WTC11 (cell line): ENCODE measurements around the gene TMEM81.

Experiments used
- CREM ChIP-seq: sonication (generic); formaldehyde crosslinking; IDR thresholded peaks from 2 replicates; pipeline ENCODE4 v1.8.1; 2022; ENCODE audit warnings: mild to moderate bottlenecking, missing genetic modification reagents, moderate library complexity
- CTCF ChIP-seq: fragments of 200-600 bp; IDR thresholded peaks from 2 replicates; pipeline ENCODE4 v1.8.0; 2022; ENCODE audit warnings: antibody characterized with exemption
- ETV6 ChIP-seq: sonication (generic); formaldehyde crosslinking; IDR thresholded peaks from 2 replicates; pipeline ENCODE4 v1.8.1; 2022; ENCODE audit warnings: mild to moderate bottlenecking, missing genetic modification reagents
- FOXJ3 ChIP-seq: sonication (generic); formaldehyde crosslinking; IDR thresholded peaks from 2 replicates; pipeline ENCODE4 v1.9.0; 2021; ENCODE audit warnings: missing genetic modification reagents, mild to moderate bottlenecking, borderline replicate concordance
- NR1H2 ChIP-seq: sonication (generic); formaldehyde crosslinking; IDR thresholded peaks from 2 replicates; pipeline ENCODE4 v1.9.0; 2021; ENCODE audit warnings: mild to moderate bottlenecking, moderate library complexity, missing genetic modification reagents

DNA sequence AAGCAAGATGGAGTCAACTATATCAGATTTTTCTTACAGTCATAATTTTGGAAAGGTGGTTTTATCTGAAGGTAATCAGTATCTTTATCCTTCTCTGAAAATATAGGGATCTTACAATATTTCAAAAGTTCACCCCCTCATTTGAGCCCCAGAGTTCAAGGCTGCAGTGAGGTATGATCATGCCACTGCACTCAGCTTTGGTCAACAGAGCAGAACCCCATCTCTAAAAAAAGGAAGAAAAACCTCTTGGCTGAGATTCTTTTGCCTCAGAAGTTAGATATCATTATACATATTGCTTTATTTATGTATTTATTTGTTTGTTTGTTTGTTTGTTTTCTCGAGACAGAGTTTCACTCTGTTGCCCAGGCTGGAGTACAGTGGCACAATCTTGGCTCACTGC is 49.0 kb upstream of the TMEM81 start:
- TF ChIP-seq CTCF: no peak
- no peak for TF ChIP-seq CREM (CRISPR knock-in tag)
- TF ChIP-seq ETV6 (CRISPR knock-in tag): no peak
- no peak for TF ChIP-seq NR1H2
- TF ChIP-seq FOXJ3 (CRISPR knock-in tag): no peak
